Stomach (tissue), 4 donors: ENCODE results near the gene PMM2.

ENCODE experiments used
- POLR2A ChIP-seq, 4 donors: fragments of 450-650 bp; IDR thresholded peaks; one replicate each; pipeline ENCODE4 v1.6.1; 2016; ENCODE audit warnings: antibody characterized with exemption in 4 of 4, control low read depth in 2 of 4, mild to moderate bottlenecking in 1 of 4, moderate library complexity in 1 of 4
- TF ChIP-seq, protein P1 (sequence below), 7 experiments: fragments of 450-650 bp in 4 of 7; fragments of 200-600 bp in 3 of 7; sonication (generic) in 3 of 7; IDR thresholded peaks; one replicate each; pipeline ENCODE4 v1.5.1; 2016 to 2019; ENCODE audit warnings: antibody characterized with exemption in 7 of 7, control low read depth in 2 of 7, mild to moderate bottlenecking in 1 of 7

DNA sequence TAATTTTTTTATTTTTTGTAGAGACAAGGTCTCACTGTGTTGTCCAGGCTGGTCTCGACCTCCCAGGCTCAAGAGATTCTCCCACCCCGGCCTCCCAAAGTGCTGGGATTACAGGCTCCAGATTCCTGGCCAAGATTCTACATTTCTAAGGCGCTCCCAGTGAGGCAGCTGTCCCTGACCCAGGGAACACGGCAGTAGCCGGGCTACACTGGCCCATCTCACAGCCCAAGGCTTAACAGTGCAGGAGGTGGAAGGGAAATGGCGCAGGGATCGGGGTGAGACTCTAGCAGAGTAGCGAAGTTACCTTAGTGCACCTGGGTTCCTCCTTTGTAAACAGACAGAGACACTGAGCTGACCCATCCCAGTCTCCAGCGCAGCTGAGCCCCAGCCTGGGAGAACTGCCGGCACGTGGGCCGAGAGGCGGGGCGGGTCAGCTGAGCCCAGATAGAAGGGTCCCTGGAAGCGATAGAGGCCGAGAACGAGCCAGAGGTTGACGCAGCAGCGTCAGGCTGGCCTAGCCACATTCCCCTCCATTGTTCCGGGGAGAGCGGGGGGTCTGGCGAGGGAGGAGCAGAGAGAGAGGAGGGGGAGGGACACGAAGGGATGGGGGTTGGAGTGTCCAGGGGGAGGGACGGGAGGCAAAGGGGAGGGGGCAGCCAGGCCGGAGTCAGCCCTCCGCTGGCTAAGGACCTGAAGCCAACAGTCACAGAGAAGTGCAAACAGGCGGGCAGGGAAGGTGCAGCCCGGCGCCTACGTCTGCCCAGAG is 68.7 kb downstream of the PMM2 start:
- TF ChIP-seq, protein P1, sequence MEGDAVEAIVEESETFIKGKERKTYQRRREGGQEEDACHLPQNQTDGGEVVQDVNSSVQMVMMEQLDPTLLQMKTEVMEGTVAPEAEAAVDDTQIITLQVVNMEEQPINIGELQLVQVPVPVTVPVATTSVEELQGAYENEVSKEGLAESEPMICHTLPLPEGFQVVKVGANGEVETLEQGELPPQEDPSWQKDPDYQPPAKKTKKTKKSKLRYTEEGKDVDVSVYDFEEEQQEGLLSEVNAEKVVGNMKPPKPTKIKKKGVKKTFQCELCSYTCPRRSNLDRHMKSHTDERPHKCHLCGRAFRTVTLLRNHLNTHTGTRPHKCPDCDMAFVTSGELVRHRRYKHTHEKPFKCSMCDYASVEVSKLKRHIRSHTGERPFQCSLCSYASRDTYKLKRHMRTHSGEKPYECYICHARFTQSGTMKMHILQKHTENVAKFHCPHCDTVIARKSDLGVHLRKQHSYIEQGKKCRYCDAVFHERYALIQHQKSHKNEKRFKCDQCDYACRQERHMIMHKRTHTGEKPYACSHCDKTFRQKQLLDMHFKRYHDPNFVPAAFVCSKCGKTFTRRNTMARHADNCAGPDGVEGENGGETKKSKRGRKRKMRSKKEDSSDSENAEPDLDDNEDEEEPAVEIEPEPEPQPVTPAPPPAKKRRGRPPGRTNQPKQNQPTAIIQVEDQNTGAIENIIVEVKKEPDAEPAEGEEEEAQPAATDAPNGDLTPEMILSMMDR (IDR thresholded peaks at IDR 0.05) = no peak
- TF ChIP-seq POLR2A (IDR thresholded peaks at IDR 0.05) = no peak
